GM12801 (cell line): ENCODE results near the gene WDR81.

Source experiments
- CTCF ChIP-seq: IDR thresholded peaks from one replicate; pipeline ENCODE4 v1.5.1; 2011; ENCODE audit warnings: control low read depth; ENCODE audit not compliant: insufficient read length; ENCODE audit errors: extremely low read depth

The WDR81 gene

GRCh38 chr17:1767358-1767757, 42.9 kb downstream of the WDR81 start:
- TF ChIP-seq CTCF, result no peak

GRCh38 chr17:1769822-1770477, 45.4 kb downstream of the WDR81 start:
- no peak for TF ChIP-seq CTCF

GRCh38 chr17:1773696-1774181, 49.2 kb downstream of the WDR81 start:
- TF ChIP-seq CTCF, result no peak

GRCh38 chr17:1774390-1775176, 50.1 kb downstream of the WDR81 start:
- no peak for TF ChIP-seq CTCF

- no peak for TF ChIP-seq CTCF
These were observed 51.8 kb downstream of the WDR81 start for GRCh38 chr17:1776328-1776727.

GRCh38 chr17:1776857-1777256, 52.4 kb downstream of the WDR81 start:
- no peak for TF ChIP-seq CTCF

- TF ChIP-seq CTCF, result no peak
These were observed 55.1 kb downstream of the WDR81 start for GRCh38 chr17:1779571-1780131.
